Glutamatergic neuron (in vitro differentiated cells): Measurements from ENCODE around the gene PHB1. TPM values are rescaled to one million over a fixed set of nuclear protein-coding genes. Genes with fewer than 3 reads are reported as not detected.

Source experiments
- DNase-seq: peaks from one replicate; pipeline ENCODE4 v3.0.0; 2022
- H3K27ac Mint-ChIP-seq: one replicate; pipeline ENCODE4 v1.8.0; 2020; ENCODE audit warnings: mild to moderate bottlenecking, mixed read lengths, inconsistent platforms; ENCODE audit not compliant: unreplicated experiment
- H3K27me3 Mint-ChIP-seq: one replicate; pipeline ENCODE4 v1.8.0; 2020; ENCODE audit warnings: mild to moderate bottlenecking, moderate library complexity, mixed read lengths, inconsistent platforms; ENCODE audit not compliant: unreplicated experiment
- H3K36me3 Mint-ChIP-seq: one replicate; pipeline ENCODE4 v1.8.0; 2020; ENCODE audit warnings: mild to moderate bottlenecking, mixed read lengths, inconsistent platforms; ENCODE audit not compliant: unreplicated experiment
- H3K4me1 Mint-ChIP-seq: one replicate; pipeline ENCODE4 v1.8.0; 2020; ENCODE audit warnings: mild to moderate bottlenecking, low read depth, mixed read lengths, inconsistent platforms; ENCODE audit not compliant: unreplicated experiment
- H3K4me3 Mint-ChIP-seq: one replicate; pipeline ENCODE4 v1.8.0; 2020; ENCODE audit warnings: mild to moderate bottlenecking, mixed read lengths, inconsistent platforms; ENCODE audit not compliant: unreplicated experiment
- H3K9me3 Mint-ChIP-seq: one replicate; pipeline ENCODE4 v1.8.0; 2020; ENCODE audit warnings: mild to moderate bottlenecking, moderate library complexity, mixed read lengths, inconsistent platforms; ENCODE audit not compliant: unreplicated experiment
- total RNA-seq: library from RNA; stranded (reverse); fragmentation: NEBNext Ultra II Directional; extraction: Animal tissue kit (Norgen Biotek cat#: 25700); gene quantifications from one replicate; pipeline ENCODE4 v1.2.1, GENCODE V29; 2021; ENCODE audit not compliant: unreplicated experiment
- TF ChIP-seq, protein P1 (sequence below): fragments of 200-600 bp; sonication (generic); IDR thresholded peaks from one replicate; pipeline ENCODE4 v1.5.0; 2021; ENCODE audit not compliant: partially characterized antibody, unreplicated experiment

The PHB1 gene
- total RNA-seq, 1 donor from 2014 or later = 134 TPM

DNA sequence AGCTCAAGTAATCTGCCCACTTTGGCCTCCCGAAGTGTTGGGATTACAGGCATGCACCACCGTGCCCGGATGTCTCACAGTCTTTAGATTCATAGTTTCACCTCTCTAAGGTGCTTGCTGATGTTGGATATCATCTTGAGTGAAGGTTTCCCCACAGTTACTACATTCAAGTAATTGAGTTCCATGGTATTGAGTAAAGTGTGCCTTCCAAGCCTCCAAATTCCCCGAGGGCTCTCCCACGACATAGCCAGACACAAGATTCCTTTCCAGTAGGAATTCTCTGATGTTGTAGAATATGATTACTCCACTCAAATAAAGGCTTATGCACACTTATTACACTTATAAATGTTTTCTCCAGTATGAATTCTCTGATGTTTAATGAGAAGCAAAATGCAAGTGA, 36.4 kb downstream of the PHB1 start:
- Mint-ChIP-seq H3K27ac (no peak overlapping the region), H3K4me1 (no peaks in the 10 kb centered on the region), H3K9me3 (no peaks in the 10 kb centered on the region), H3K27me3 (peaks cover 8% of the 10 kb centered on the region), H3K4me3 (no peak overlapping the region), H3K36me3 (no peaks in the 10 kb centered on the region)
- TF ChIP-seq, protein P1, sequence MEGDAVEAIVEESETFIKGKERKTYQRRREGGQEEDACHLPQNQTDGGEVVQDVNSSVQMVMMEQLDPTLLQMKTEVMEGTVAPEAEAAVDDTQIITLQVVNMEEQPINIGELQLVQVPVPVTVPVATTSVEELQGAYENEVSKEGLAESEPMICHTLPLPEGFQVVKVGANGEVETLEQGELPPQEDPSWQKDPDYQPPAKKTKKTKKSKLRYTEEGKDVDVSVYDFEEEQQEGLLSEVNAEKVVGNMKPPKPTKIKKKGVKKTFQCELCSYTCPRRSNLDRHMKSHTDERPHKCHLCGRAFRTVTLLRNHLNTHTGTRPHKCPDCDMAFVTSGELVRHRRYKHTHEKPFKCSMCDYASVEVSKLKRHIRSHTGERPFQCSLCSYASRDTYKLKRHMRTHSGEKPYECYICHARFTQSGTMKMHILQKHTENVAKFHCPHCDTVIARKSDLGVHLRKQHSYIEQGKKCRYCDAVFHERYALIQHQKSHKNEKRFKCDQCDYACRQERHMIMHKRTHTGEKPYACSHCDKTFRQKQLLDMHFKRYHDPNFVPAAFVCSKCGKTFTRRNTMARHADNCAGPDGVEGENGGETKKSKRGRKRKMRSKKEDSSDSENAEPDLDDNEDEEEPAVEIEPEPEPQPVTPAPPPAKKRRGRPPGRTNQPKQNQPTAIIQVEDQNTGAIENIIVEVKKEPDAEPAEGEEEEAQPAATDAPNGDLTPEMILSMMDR = no peak
- no peak for DNase-seq

DNA sequence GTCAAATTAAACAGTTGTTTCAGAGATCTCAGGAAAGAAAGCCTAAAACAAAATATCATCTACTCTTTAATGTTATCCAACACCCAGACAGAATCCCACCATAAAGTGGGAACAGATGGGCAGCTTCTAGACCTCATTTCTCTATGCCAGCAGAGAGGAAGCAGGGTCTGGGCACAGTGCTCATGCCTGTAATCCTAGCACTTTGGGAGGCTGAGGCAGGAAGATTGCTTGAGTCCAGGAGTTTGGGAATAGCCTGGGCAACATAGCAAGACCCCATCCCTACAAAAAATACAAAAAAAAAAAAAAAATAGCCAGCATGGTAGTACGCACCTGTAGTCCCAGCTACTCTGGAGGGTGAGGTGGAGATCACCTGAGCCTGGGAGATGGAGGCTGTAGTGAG, 39.1 kb downstream of the PHB1 start:
- no peak overlapping the region for H3K27ac Mint-ChIP-seq
- H3K4me3 Mint-ChIP-seq = no peak overlapping the region
- DNase-seq = no peak
- H3K27me3 Mint-ChIP-seq = peaks cover 3% of the 10 kb centered on the region
- TF ChIP-seq, protein P1 = no peak
- H3K9me3 Mint-ChIP-seq = no peaks in the 10 kb centered on the region
- no peaks in the 10 kb centered on the region for H3K4me1 Mint-ChIP-seq
- no peaks in the 10 kb centered on the region for H3K36me3 Mint-ChIP-seq

DNA sequence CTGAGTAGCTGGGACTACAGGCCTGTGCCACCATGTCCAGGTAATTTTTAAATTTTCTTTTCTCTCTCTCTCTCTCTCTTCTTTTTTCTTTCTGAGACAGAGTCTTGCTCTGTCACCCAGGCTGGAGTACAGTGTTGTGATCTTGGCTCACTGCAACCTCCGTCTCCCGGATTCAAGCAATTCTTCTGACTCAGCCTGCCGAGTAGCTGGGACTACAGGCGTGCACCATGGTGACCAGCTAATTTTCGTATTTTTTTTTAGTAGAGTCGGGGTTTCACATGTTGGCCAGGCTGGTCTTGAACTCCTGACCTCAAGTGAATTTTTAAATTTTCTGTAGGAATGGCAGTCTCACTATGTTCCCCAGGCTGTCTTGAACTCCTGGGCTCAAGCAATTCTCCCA, 41.6 kb downstream of the PHB1 start:
- Mint-ChIP-seq H3K36me3 (no peaks in the 10 kb centered on the region), H3K4me1 (no peaks in the 10 kb centered on the region), H3K9me3 (peaks cover 1% of the 10 kb centered on the region), H3K27me3 (peaks cover 2% of the 10 kb centered on the region), H3K4me3 (no peak overlapping the region), H3K27ac (no peak overlapping the region)
- TF ChIP-seq, protein P1 = no peak
- no peak for DNase-seq

DNA sequence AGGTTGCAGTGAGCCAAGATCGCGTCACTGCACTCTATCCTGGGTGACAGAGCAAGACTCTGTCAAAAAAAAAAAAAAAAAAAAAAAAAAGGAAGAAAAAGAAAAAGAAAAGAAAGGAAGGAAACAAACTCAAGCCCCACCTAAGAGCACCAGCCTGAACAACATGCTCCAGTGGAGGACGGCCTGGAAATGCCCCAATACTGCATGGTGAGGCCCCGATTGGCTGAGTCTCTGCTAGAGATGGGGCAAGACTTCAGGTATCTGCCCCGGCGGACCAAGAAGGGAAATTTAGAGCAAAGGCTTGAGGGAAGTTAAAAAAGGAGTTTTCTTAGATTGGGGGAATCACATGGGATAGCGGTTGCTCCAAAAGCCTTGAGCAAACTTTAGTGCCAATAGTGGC, 42.3 kb downstream of the PHB1 start:
- H3K4me3 Mint-ChIP-seq = no peak overlapping the region
- peaks cover 3% of the 10 kb centered on the region for H3K27me3 Mint-ChIP-seq
- no peaks in the 10 kb centered on the region for H3K4me1 Mint-ChIP-seq
- no peak overlapping the region for H3K27ac Mint-ChIP-seq
- peaks cover 1% of the 10 kb centered on the region for H3K9me3 Mint-ChIP-seq
- DNase-seq = no peak
- no peaks in the 10 kb centered on the region for H3K36me3 Mint-ChIP-seq
- TF ChIP-seq, protein P1 = no peak

DNA sequence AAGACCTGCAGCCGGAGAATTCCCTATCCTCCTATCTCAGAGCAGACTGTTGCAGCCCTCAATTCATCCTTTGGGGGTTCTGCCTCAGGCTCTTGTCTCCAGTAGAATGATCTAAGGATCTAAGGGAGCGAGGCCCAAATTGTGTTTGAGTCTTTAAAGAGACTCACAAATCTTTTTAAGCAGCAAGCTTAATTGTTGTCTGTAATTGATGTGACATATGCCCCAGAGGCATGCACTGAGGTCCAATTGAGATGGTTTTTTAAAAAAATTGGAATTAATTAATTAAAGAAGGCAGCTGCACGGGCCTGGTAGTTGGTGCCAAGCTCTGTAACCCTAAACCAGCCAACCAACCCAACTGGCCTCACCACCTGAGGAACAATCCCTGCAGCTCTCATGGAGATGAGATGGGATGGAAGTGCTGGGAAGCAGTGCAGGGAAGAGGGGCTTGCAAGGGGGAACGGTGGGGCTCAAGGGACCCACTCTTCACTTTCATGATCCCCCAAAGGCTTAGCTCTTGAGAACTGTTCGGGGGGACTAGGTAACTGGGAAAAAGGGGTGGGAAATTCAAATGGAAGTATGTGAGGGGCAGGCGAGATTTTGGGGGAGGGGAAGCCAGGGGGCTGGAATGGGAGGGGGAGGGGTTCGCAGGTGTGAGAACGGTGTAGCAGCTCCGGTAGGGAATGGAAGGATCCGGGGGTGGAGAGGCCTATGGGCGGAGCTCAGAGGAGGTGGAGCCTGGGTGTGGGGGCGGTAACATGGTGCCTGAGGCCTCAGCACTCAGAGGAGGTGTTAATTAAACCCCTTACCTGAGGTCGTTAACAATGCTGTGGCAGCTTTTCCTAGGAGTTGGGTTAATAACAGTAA, 43.5 kb downstream of the PHB1 start:
- Mint-ChIP-seq H3K4me1 (no peaks in the 10 kb centered on the region), H3K9me3 (peaks cover 1% of the 10 kb centered on the region), H3K36me3 (no peaks in the 10 kb centered on the region), H3K4me3 (no peak overlapping the region), H3K27ac (no peak overlapping the region), H3K27me3 (peaks cover 1% of the 10 kb centered on the region)
- DNase-seq = no peak
- TF ChIP-seq, protein P1 = no peak
